KMS-11 (cell line): ENCODE data around the gene NAV2.

ENCODE experiments used
- H2AFZ ChIP-seq: fragments of 200-600 bp; sonication (generic); 2 replicates; pipeline ENCODE4 v1.6.1; 2016; ENCODE audit warnings: antibody characterized with exemption, mixed run types, low read depth
- H3K27ac ChIP-seq: fragments of 200-600 bp; sonication (generic); 2 replicates; pipeline ENCODE4 v1.6.1; 2016; ENCODE audit warnings: mild to moderate bottlenecking, mixed run types
- H3K27me3 ChIP-seq: fragments of 200-600 bp; sonication (generic); 2 replicates; pipeline ENCODE4 v1.6.1; 2017; ENCODE audit warnings: mild to moderate bottlenecking, low read depth, mixed run types, moderate library complexity; ENCODE audit not compliant: insufficient read depth
- H3K36me3 ChIP-seq: fragments of 200-600 bp; sonication (generic); 2 replicates; pipeline ENCODE4 v1.6.1; 2017; ENCODE audit warnings: mild to moderate bottlenecking, mixed run types; ENCODE audit not compliant: insufficient read depth
- H3K4me1 ChIP-seq: fragments of 200-600 bp; sonication (generic); 2 replicates; pipeline ENCODE4 v1.6.1; 2016; ENCODE audit warnings: mild to moderate bottlenecking, low read depth, mixed run types; ENCODE audit not compliant: poor library complexity, severe bottlenecking
- H3K4me2 ChIP-seq: fragments of 200-600 bp; sonication (generic); 2 replicates; pipeline ENCODE4 v1.7.0; 2016; ENCODE audit warnings: mild to moderate bottlenecking, mixed run types
- H3K4me3 ChIP-seq: fragments of 200-600 bp; sonication (generic); IDR thresholded peaks from 2 replicates; pipeline ENCODE4 v1.6.1; 2017; ENCODE audit warnings: low read depth, low read length, mixed read lengths; ENCODE audit not compliant: insufficient read depth
- H3K79me2 ChIP-seq: fragments of 200-600 bp; sonication (generic); 2 replicates; pipeline ENCODE4 v1.6.1; 2016; ENCODE audit warnings: low read depth, mixed run types; ENCODE audit not compliant: insufficient read depth
- H3K9ac ChIP-seq: fragments of 200-600 bp; sonication (generic); 2 replicates; pipeline ENCODE4 v1.6.1; 2016; ENCODE audit warnings: mild to moderate bottlenecking, mixed run types
- H4K20me1 ChIP-seq: fragments of 200-600 bp; sonication (generic); 2 replicates; pipeline ENCODE4 v1.6.1; 2016; ENCODE audit warnings: mild to moderate bottlenecking, mixed run types; ENCODE audit not compliant: insufficient read depth
- TF ChIP-seq, protein P1 (sequence below): fragments of 200-600 bp; sonication (generic); conservative IDR thresholded peaks from 2 replicates; pipeline ENCODE4 v1.6.1; 2017; ENCODE audit warnings: low read depth, mild to moderate bottlenecking, antibody characterized with exemption, low read length, moderate library complexity, mixed read lengths

Gene NAV2

DNA sequence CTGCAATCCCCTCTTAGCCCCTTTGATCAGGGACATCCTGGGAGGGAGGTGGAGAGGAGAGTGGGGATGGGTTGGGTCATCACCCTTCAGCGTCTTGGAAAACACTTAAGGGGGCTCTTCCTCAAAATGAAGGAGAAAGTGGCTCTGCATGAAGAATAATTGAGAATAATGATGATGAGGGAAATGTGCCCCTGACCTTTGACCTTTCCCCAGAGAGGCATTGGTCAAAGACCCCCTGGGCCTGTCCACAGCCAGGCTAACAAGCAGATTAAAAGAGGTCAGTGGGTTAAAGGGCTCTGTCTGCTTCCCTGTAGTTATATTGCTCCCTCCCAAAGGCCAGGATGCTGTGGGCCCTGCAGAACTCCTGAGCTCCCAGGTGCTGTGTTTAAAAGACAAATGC is 68.7 kb downstream of the NAV2 start:
- Histone ChIP-seq H4K20me1 (no peaks in the 10 kb centered on the region), H3K27ac (no peak overlapping the region), H3K4me2 (no peak overlapping the region), H3K36me3 (no peaks in the 10 kb centered on the region), H2AFZ (no peak overlapping the region), H3K4me3 (no peak overlapping the region), H3K27me3 (no peaks in the 10 kb centered on the region), H3K4me1 (no peaks in the 10 kb centered on the region), H3K79me2 (no peaks in the 10 kb centered on the region), H3K9ac (no peak overlapping the region)
- TF ChIP-seq, protein P1, sequence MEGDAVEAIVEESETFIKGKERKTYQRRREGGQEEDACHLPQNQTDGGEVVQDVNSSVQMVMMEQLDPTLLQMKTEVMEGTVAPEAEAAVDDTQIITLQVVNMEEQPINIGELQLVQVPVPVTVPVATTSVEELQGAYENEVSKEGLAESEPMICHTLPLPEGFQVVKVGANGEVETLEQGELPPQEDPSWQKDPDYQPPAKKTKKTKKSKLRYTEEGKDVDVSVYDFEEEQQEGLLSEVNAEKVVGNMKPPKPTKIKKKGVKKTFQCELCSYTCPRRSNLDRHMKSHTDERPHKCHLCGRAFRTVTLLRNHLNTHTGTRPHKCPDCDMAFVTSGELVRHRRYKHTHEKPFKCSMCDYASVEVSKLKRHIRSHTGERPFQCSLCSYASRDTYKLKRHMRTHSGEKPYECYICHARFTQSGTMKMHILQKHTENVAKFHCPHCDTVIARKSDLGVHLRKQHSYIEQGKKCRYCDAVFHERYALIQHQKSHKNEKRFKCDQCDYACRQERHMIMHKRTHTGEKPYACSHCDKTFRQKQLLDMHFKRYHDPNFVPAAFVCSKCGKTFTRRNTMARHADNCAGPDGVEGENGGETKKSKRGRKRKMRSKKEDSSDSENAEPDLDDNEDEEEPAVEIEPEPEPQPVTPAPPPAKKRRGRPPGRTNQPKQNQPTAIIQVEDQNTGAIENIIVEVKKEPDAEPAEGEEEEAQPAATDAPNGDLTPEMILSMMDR = no peak

DNA sequence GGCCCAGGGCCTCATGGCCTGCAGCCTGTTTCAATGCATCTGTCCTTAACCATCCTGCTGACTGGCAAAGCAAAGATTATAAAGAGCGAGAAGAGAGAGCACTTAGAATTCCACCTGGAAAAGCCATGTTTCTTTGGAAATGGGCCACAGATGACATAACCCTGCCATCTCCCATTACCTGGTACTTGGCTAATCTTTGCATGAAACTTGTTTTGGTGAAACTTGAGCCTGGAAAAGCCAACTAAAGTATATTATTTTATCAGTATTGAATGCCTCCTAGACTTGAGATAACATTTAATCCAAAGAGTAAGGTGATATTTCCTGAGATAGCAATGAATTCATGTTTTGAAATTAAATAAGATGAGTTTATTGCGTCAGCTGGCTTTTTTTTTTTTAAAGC is 72.6 kb downstream of the NAV2 start:
- Histone ChIP-seq H3K4me2 (no peak overlapping the region), H2AFZ (no peak overlapping the region), H3K4me1 (no peaks in the 10 kb centered on the region), H3K9ac (no peak overlapping the region), H3K36me3 (no peaks in the 10 kb centered on the region), H4K20me1 (no peaks in the 10 kb centered on the region), H3K4me3 (no peak overlapping the region), H3K79me2 (no peaks in the 10 kb centered on the region), H3K27me3 (no peaks in the 10 kb centered on the region), H3K27ac (no peak overlapping the region)
- TF ChIP-seq, protein P1 = no peak

DNA sequence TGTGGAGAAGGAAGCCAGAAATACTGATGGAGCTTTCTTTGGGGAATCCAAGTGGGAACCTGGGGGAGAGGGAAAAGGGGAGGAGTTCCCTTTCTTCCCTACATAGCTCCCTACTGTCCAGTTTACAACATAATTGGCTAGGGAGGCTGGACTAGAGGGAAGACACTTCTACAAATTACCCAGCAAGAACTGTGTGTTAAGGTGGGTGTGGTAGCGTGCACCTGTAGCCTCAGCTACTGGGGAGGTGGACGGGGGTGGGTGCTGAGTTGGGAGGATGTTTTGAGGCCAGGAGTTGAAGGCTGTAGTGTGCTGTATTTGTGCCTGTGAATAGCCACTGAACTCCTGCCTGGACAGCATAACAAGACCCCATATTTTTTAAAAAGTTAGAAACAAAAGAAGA is 74.0 kb downstream of the NAV2 start:
- no peak overlapping the region for H3K27ac ChIP-seq
- TF ChIP-seq, protein P1 = no peak
- no peak overlapping the region for H3K9ac ChIP-seq
- no peak overlapping the region for H2AFZ ChIP-seq
- H3K4me1 ChIP-seq = no peaks in the 10 kb centered on the region
- no peaks in the 10 kb centered on the region for H4K20me1 ChIP-seq
- no peaks in the 10 kb centered on the region for H3K79me2 ChIP-seq
- no peak overlapping the region for H3K4me2 ChIP-seq
- no peaks in the 10 kb centered on the region for H3K27me3 ChIP-seq
- H3K4me3 ChIP-seq = no peak overlapping the region
- no peaks in the 10 kb centered on the region for H3K36me3 ChIP-seq

DNA sequence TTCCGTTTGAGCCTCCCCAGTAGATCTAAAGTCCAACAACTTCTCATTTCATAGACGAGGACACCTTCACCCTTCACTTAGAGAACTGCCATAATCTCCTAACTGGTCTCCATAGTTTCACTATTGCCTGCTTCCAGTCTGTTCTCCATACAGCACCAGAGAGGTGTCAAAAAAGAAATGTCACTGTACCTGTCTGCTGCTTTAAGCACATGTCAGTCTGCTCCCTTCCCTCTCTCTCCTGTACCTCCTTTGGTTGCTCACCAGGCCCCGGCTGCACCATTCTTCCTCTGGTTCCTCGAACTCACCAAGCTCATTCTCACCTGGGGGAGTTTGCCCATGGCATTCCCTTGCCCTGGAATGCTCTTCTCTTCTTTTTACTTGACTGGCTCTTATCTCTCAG is 75.8 kb downstream of the NAV2 start:
- Histone ChIP-seq H2AFZ (no peak overlapping the region), H3K4me2 (no peak overlapping the region), H3K27me3 (no peaks in the 10 kb centered on the region), H3K4me3 (no peak overlapping the region), H3K4me1 (no peaks in the 10 kb centered on the region), H4K20me1 (no peaks in the 10 kb centered on the region), H3K79me2 (no peaks in the 10 kb centered on the region), H3K36me3 (no peaks in the 10 kb centered on the region), H3K9ac (no peak overlapping the region), H3K27ac (no peak overlapping the region)
- TF ChIP-seq, protein P1 = no peak

DNA sequence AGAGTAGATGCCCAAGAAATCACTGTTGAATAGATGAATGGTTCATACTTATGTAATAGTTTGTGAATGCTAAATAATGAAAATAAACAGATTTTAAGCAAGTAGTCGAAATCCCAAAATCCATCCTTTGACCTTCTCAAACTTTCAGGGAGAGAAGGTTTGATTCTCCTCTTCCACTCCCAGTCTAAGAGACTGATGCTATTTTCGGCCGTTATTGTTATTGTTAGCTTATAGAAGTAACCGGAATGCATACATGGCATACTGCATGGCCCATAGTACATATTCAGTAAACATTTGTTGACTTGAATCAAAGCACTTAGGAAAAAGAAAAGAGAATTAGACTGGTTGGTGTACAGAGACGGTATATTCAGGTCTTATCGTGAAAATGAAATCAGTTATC is 76.6 kb downstream of the NAV2 start:
- H4K20me1 ChIP-seq = no peaks in the 10 kb centered on the region
- no peak overlapping the region for H3K4me2 ChIP-seq
- TF ChIP-seq, protein P1 = no peak
- H3K36me3 ChIP-seq = no peaks in the 10 kb centered on the region
- H3K9ac ChIP-seq = no peak overlapping the region
- H3K79me2 ChIP-seq = no peaks in the 10 kb centered on the region
- H3K27ac ChIP-seq = no peak overlapping the region
- no peaks in the 10 kb centered on the region for H3K27me3 ChIP-seq
- no peaks in the 10 kb centered on the region for H3K4me1 ChIP-seq
- no peak overlapping the region for H2AFZ ChIP-seq
- no peak overlapping the region for H3K4me3 ChIP-seq
